Naive B cell (primary cell): ENCODE results near the gene SPATS2L. TPM values are rescaled to one million over a fixed set of nuclear protein-coding genes. Genes with fewer than 3 reads are reported as not detected.

Experiments used
- ATAC-seq, 2 donors: fragments of 150-1000 bp; cut with Tn5 transposase; 2 replicates each; pipeline ENCODE4 v1.10.0; 2021; ENCODE audit warnings: low read depth in 2 of 2, mild to moderate bottlenecking in 2 of 2, moderate library complexity in 2 of 2
- DNase-seq: peaks from one replicate; pipeline ENCODE4 v3.0.0; 2022
- H3K27ac Mint-ChIP-seq, 6 donors: one replicate each; pipeline ENCODE4 v1.8.0; 2020 to 2022; ENCODE audit warnings: mild to moderate bottlenecking in 6 of 6, mixed read lengths in 6 of 6, moderate library complexity in 5 of 6, inconsistent platforms in 2 of 6
- H3K27me3 Mint-ChIP-seq, 3 donors: one replicate each; pipeline ENCODE4 v1.8.0; 2021 to 2022; ENCODE audit warnings: mixed read lengths in 3 of 3, mild to moderate bottlenecking in 1 of 3
- H3K36me3 Mint-ChIP-seq, 2 donors: one replicate each; pipeline ENCODE4 v1.8.0; 2020 to 2022; ENCODE audit warnings: mixed read lengths in 2 of 2, inconsistent platforms in 1 of 2, mild to moderate bottlenecking in 1 of 2
- H3K4me1 Mint-ChIP-seq, 3 donors: one replicate each; pipeline ENCODE4 v1.8.0; 2020 to 2022; ENCODE audit warnings: mixed read lengths in 3 of 3, inconsistent platforms in 1 of 3, mild to moderate bottlenecking in 1 of 3, moderate library complexity in 1 of 3
- H3K4me3 Mint-ChIP-seq, 8 donors: one replicate each; pipeline ENCODE4 v1.8.0; 2020 to 2022; ENCODE audit warnings: mild to moderate bottlenecking in 8 of 8, mixed read lengths in 8 of 8, moderate library complexity in 8 of 8, inconsistent platforms in 2 of 8
- H3K9me3 Mint-ChIP-seq, 7 donors: one replicate each; pipeline ENCODE4 v1.8.0; 2020 to 2022; ENCODE audit warnings: mixed read lengths in 7 of 7, mild to moderate bottlenecking in 5 of 7, inconsistent platforms in 2 of 7, moderate library complexity in 1 of 7
- polyA plus RNA-seq, 6 donors: library from polyadenylated mRNA; unstranded; fragments of 300-500 nt; fragmentation: Illumina TruSeq; gene quantifications; one replicate each; pipeline ENCODE4 v1.2.3, GENCODE V29; 2021; ENCODE audit warnings: low read depth in 6 of 6

SPATS2L gene
- polyA plus RNA-seq, 6 donors from 2014 or later: 0.33 to 2.8 (median 1.2) TPM; not detected in 3

DNA sequence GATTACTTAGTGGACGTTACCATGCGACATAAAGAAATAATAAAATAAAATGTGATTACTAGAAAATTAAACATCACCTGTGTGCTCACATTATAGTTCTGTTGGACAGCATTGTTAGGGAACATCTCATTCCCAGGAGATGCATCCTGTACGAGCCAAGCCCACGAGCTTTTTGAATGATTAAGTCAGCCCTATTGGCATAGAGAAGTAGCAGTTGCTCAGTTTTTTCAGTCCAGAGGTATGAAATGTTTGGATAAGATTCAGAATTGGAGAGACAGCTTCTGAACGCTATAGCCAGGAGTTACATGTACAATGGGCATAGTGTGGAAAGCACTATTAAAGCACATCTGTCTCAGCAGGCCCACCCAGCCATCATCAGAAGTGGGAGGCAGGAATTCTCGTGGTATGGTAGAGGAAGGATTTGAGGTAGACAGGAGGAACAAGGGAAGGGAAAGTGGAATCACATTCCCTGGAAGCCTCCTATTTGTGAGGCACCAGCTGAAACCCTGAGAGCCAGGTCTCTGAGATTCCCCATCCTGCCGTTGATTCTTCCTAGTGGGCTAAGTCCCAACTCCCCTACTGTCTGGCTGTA lies 8.6 kb downstream of the SPATS2L start:
- Mint-ChIP-seq H3K4me3 (no peak overlapping the region), H3K4me1 (no peaks in the 10 kb centered on the region), H3K9me3 (no peaks in the 10 kb centered on the region), H3K27me3 (peaks cover 22 to 30% (median 29%) of the 10 kb centered on the region in 3 donors), H3K27ac (no peak overlapping the region), H3K36me3 (peaks cover 0 to 7% of the 10 kb centered on the region in 2 donors)
- DNase-seq: no peak
- no peak for ATAC-seq

GRCh38 chr2:200317975-200318374 lies 11.5 kb downstream of the SPATS2L start:
- Mint-ChIP-seq H3K4me3 (no peak overlapping the region), H3K27me3 (peaks cover 8 to 18% (median 12%) of the 10 kb centered on the region in 3 donors), H3K4me1 (no peaks in the 10 kb centered on the region), H3K36me3 (no peaks in the 10 kb centered on the region), H3K9me3 (no peaks in the 10 kb centered on the region), H3K27ac (no peak overlapping the region)
- ATAC-seq: no peak
- DNase-seq: no peak

DNA sequence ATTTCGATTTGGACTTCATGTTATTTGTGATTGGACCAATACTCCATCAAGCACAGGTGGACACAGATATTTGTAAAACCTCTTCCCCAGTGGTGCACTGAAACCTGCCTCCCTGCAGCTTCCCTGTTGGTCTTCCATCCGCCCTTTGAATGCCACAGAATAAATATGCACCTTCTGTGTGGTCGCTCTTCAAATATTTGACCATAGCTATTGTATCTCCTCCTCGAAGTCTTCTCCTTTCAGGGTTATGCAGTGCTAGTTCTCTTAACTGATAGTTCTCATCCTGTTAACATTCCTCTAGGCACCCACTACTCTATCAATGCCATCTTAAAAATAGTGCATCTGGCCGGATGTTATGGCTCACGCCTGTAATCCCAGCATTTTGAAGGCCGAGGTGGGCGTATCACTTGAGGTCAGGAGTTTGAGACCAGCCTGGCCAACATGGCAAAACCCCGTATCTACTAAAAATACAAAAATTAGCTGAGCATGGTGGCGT lies 12.5 kb downstream of the SPATS2L start:
- no peaks in the 10 kb centered on the region for H3K9me3 Mint-ChIP-seq
- no peak for ATAC-seq
- DNase-seq: no peak
- H3K27ac Mint-ChIP-seq: no peak overlapping the region
- no peak overlapping the region for H3K4me3 Mint-ChIP-seq
- H3K27me3 Mint-ChIP-seq: peaks cover 2 to 11% (median 6%) of the 10 kb centered on the region in 3 donors
- no peaks in the 10 kb centered on the region for H3K4me1 Mint-ChIP-seq
- no peaks in the 10 kb centered on the region for H3K36me3 Mint-ChIP-seq

DNA sequence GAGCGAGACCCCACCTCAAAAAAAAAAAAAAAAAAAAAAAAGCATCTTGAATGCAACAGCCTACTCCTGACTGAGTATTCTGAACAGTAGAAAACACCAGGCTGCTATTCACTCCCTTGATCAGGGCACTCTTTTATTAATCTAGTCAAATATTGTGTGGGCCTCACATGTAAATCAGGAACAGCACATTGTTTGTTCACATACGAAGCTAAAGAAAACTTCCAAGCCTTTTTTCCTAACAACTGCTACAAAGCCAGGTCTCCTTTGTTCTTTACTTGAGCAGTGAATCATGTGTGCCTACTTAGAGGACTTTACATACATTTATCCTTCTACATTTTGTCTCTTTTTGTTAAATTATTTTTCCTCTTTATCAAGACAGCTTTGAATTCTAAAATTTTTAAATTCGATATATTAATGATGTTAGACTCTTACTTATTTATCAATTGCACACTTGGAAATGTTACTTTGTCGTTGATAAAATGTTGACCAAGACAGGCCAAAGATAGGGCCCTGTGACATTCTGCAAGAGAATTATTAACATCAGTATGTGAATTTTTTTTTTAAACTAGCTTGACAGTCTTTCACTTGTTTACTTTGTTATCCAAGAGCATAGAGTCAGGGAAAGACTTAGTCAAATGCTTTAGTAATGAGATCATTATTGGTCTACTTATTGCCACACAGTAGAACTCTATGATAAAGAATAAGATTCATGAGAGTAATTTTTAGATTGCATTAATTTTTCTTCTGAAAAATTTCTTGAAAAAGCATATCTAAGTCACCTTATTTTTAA lies 13.2 kb downstream of the SPATS2L start:
- Mint-ChIP-seq H3K9me3 (no peaks in the 10 kb centered on the region), H3K4me3 (no peak overlapping the region), H3K27ac (peak overlapping the region in 1 of 6 donors; percentile 22), H3K36me3 (no peaks in the 10 kb centered on the region), H3K27me3 (peaks cover 0 to 5% (median 0%) of the 10 kb centered on the region in 3 donors), H3K4me1 (no peaks in the 10 kb centered on the region)
- DNase-seq (no peak), ATAC-seq (no peak)

GRCh38 chr2:200320344-200320743 lies 13.9 kb downstream of the SPATS2L start:
- DNase-seq: no peak
- Mint-ChIP-seq H3K27me3 (peaks cover 0 to 5% (median 0%) of the 10 kb centered on the region in 3 donors), H3K9me3 (no peaks in the 10 kb centered on the region), H3K27ac (no peak overlapping the region), H3K36me3 (no peaks in the 10 kb centered on the region), H3K4me3 (no peak overlapping the region), H3K4me1 (no peaks in the 10 kb centered on the region)
- ATAC-seq: no peak

DNA sequence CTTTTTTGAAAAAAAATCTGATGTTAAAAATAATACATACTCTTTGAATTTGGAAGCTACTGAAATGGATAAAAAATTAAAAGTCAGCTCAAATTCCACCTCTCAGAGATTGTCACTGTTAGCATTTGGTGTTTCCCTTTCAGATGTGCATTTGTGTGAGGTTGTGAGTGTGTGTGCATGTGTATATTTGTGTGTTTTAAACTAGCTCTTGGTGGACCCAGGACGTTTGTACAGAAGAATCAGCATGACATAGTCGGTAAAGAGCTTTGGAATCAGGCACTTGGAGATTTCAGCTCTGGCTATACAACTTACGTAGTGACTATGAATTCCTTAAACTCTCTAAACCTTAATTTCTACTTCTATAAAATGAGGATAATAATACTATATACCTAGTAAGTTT lies 14.5 kb downstream of the SPATS2L start:
- DNase-seq (no peak), ATAC-seq (no peak)
- peaks cover 0 to 5% (median 0%) of the 10 kb centered on the region in 3 donors for H3K27me3 Mint-ChIP-seq
- H3K4me1 Mint-ChIP-seq: no peaks in the 10 kb centered on the region
- no peak overlapping the region for H3K4me3 Mint-ChIP-seq
- H3K36me3 Mint-ChIP-seq: no peaks in the 10 kb centered on the region
- no peaks in the 10 kb centered on the region for H3K9me3 Mint-ChIP-seq
- no peak overlapping the region for H3K27ac Mint-ChIP-seq

GRCh38 chr2:200321780-200322534 lies 15.5 kb downstream of the SPATS2L start:
- Mint-ChIP-seq H3K9me3 (no peaks in the 10 kb centered on the region), H3K27me3 (peaks cover 0 to 5% (median 0%) of the 10 kb centered on the region in 3 donors)

GRCh38 chr2:200322607-200323006 lies 16.1 kb downstream of the SPATS2L start:
- H3K4me3 Mint-ChIP-seq: no peak overlapping the region
- no peak for ATAC-seq
- no peaks in the 10 kb centered on the region for H3K36me3 Mint-ChIP-seq
- no peaks in the 10 kb centered on the region for H3K9me3 Mint-ChIP-seq
- H3K4me1 Mint-ChIP-seq: no peaks in the 10 kb centered on the region
- no peak for DNase-seq
- H3K27me3 Mint-ChIP-seq: peaks cover 0 to 5% (median 0%) of the 10 kb centered on the region in 3 donors
- no peak overlapping the region for H3K27ac Mint-ChIP-seq

More at GRCh38 chr2:200321780-200322534, 15.5 kb downstream of the SPATS2L start:
- Mint-ChIP-seq H3K36me3 (no peaks in the 10 kb centered on the region), H3K4me3 (peak overlapping the region in 1 of 8 donors; percentile 9), H3K27ac (no peak overlapping the region), H3K4me1 (no peaks in the 10 kb centered on the region)
- DNase-seq: no peak
- no peak for ATAC-seq

DNA sequence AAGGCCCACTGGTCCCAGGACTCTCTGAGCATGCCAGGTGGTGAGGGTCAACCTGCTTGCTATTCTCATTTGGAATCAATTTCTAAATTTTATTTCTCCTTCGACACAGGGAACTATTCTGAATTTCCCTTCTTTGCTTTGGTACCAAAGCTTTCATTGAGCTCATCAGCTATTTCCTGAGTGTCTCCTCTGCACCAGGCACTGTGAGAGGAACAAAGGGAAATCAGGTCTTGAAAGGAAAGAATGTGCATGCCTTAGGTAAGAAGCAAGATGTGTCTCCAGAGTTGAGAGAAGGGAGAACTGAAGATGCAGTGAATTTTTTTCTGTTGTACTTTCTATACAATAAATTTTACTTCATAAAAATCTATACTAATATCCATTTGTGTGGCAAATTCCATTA lies 17.9 kb downstream of the SPATS2L start:
- Mint-ChIP-seq H3K27me3 (peaks cover 0 to 8% (median 4%) of the 10 kb centered on the region in 3 donors), H3K27ac (no peak overlapping the region), H3K9me3 (no peaks in the 10 kb centered on the region), H3K36me3 (no peaks in the 10 kb centered on the region), H3K4me3 (no peak overlapping the region), H3K4me1 (no peaks in the 10 kb centered on the region)
- DNase-seq (no peak), ATAC-seq (no peak)

- H3K36me3 Mint-ChIP-seq: no peaks in the 10 kb centered on the region
- H3K4me3 Mint-ChIP-seq: no peak overlapping the region
- ATAC-seq (no peak), DNase-seq (no peak)
- H3K27ac Mint-ChIP-seq: no peak overlapping the region
- peaks cover 0 to 8% (median 4%) of the 10 kb centered on the region in 3 donors for H3K27me3 Mint-ChIP-seq
- peaks cover 0 to 4% (median 0%) of the 10 kb centered on the region in 7 donors for H3K9me3 Mint-ChIP-seq
- no peaks in the 10 kb centered on the region for H3K4me1 Mint-ChIP-seq
These were observed 22.9 kb downstream of the SPATS2L start for GRCh38 chr2:200329384-200329783.

DNA sequence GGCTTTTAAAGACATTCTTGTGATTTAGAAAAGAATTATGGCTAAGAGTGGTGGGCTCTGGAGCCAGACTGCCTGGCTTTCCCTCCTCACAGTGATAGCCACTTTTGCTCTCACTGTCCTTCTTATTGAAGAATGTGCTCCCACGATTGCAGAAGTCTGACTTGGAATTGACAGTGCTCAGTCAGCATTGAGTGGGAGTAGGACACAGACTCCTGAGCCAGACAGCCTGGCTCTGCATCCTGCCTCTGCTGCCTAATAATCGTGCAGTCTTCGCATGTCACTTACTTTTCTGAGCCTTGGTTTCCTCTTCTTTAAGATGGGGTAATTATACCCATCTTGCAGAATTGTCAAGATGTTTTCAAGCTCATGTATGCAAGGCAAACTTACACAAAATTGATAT lies 23.3 kb downstream of the SPATS2L start:
- Mint-ChIP-seq H3K36me3 (no peaks in the 10 kb centered on the region), H3K27me3 (peaks cover 0 to 8% (median 4%) of the 10 kb centered on the region in 3 donors), H3K9me3 (peaks cover 0 to 4% (median under 1%) of the 10 kb centered on the region in 7 donors), H3K4me3 (no peak overlapping the region), H3K27ac (no peak overlapping the region), H3K4me1 (no peaks in the 10 kb centered on the region)
- no peak for DNase-seq
- no peak for ATAC-seq

DNA sequence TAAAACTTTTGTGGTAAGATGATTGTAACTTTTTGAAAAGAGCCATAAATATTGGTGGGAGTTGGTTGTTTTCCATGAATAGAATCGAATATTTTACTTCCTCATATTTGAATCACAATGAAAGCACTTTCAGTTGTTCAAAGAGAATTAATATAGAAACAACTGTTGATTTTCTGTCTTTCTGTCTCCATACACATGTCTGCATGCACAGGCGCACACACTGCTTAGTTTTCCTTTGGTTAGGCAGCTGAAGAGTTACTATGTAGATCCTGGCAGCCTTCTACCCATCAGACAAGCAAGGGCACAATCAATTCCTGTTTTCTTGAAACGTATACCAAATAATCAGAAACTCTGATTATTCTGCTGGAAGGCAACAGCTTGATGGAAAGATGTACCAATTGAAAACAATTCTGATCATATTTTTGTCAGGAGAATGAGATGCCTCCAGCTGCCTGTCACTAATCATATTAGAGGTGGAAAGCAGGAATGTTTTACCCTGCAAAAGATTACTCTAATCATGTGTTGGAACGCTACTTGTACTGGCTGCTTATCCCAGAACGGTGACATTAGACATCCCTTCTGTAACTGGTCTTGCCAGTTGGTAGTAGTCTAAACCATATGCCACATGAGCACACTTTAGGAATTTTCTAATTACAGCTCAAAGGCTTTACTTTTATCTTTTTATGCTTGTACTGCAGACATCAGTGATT lies 24.0 kb downstream of the SPATS2L start:
- Mint-ChIP-seq H3K9me3 (peaks cover 0 to 5% (median 2%) of the 10 kb centered on the region in 7 donors), H3K27ac (no peak overlapping the region), H3K27me3 (peaks cover 0 to 8% (median 4%) of the 10 kb centered on the region in 3 donors), H3K4me3 (no peak overlapping the region), H3K4me1 (no peaks in the 10 kb centered on the region), H3K36me3 (no peaks in the 10 kb centered on the region)
- DNase-seq (no peak), ATAC-seq (no peak)

- ATAC-seq (no peak), DNase-seq (no peak)
- H3K4me1 Mint-ChIP-seq: no peaks in the 10 kb centered on the region
- no peak overlapping the region for H3K27ac Mint-ChIP-seq
- peaks cover 0 to 5% (median 2%) of the 10 kb centered on the region in 7 donors for H3K9me3 Mint-ChIP-seq
- H3K36me3 Mint-ChIP-seq: no peaks in the 10 kb centered on the region
- no peak overlapping the region for H3K4me3 Mint-ChIP-seq
- peaks cover 0 to 8% (median 4%) of the 10 kb centered on the region in 3 donors for H3K27me3 Mint-ChIP-seq
These were observed 24.5 kb downstream of the SPATS2L start for GRCh38 chr2:200331061-200331400.
